Vagina (tissue), 2 donors: ENCODE data around the gene PTPRD. TPM values are rescaled to one million over a fixed set of nuclear protein-coding genes. Genes with fewer than 3 reads are reported as not detected.
"Not testable (repeated sequence)": the region's sequence is repeated elsewhere in the genome, so short reads cannot be mapped to it uniquely, and the experiment has no call there.

Experiments used
- DNase-seq, 2 donors: peaks; one replicate each; pipeline ENCODE4 v3.0.0-alpha.2; 2017; ENCODE audit errors: extremely low spot score in 2 of 2
- H3K27ac ChIP-seq: fragments of 200-600 bp; sonication (generic); one replicate; pipeline ENCODE4 v1.5.1; 2019
- H3K27me3 ChIP-seq: fragments of 200-600 bp; sonication (generic); one replicate; pipeline ENCODE4 v1.5.1; 2019
- H3K36me3 ChIP-seq, 2 donors: fragments of 200-600 bp; sonication (generic); one replicate each; pipeline ENCODE4 v1.5.1; 2017 to 2019
- H3K4me1 ChIP-seq: fragments of 200-600 bp; sonication (generic); one replicate; pipeline ENCODE4 v1.5.1; 2019
- H3K4me3 ChIP-seq, 2 donors: fragments of 200-600 bp; sonication (generic); 1 replicate in 1 of 2; 2 replicates in 1 of 2; pipeline ENCODE4 v1.5.1; 2016 to 2019
- H3K9me3 ChIP-seq: fragments of 200-600 bp; sonication (generic); one replicate; pipeline ENCODE4 v1.5.1; 2019
- POLR2A ChIP-seq, 2 donors: fragments of 450-650 bp; IDR thresholded peaks; one replicate each; pipeline ENCODE4 v1.6.1; 2017; ENCODE audit warnings: antibody characterized with exemption in 2 of 2, mild to moderate bottlenecking in 2 of 2, moderate library complexity in 2 of 2
- POLR2AphosphoS5 ChIP-seq, 2 donors: sonication (generic); formaldehyde crosslinking; IDR thresholded peaks; one replicate each; pipeline ENCODE4 v1.9.0; 2017; ENCODE audit warnings: antibody characterized with exemption in 2 of 2, mild to moderate bottlenecking in 2 of 2, low read depth in 1 of 2; ENCODE audit not compliant: insufficient read depth in 1 of 2
- intact Hi-C: fragments of 100-400 bp; cut with DNase I; formaldehyde crosslinking; loops from one replicate; pipeline ENCODE4 v1.15.1; 2023
- total RNA-seq: library from RNA; depleted of rRNA; stranded (reverse); fragments of >200 nt; gene quantifications from one replicate; pipeline ENCODE4 v1.2.3, GENCODE V29; 2016
- TF ChIP-seq, protein P1 (sequence below), 3 experiments: fragments of 450-650 bp in 2 of 3; fragments of 200-600 bp in 1 of 3; sonication (generic) in 1 of 3; IDR thresholded peaks; one replicate each; pipeline ENCODE4 v1.5.1; 2017 to 2019; ENCODE audit warnings: antibody characterized with exemption in 3 of 3, mild to moderate bottlenecking in 2 of 3, moderate library complexity in 2 of 3

Gene PTPRD
- total RNA-seq, 1 donor from 2014 or later = 10.3 TPM

- Histone ChIP-seq H3K27ac (no peak overlapping the region), H3K4me1 (no peaks in the 10 kb centered on the region), H3K36me3 (no peaks in the 10 kb centered on the region), H3K27me3 (no peaks in the 10 kb centered on the region), H3K9me3 (no peaks in the 10 kb centered on the region), H3K4me3 (no peak overlapping the region)
- TF ChIP-seq POLR2AphosphoS5 (IDR thresholded peaks at IDR 0.05; ENCODE audit: insufficient read depth in 1 of 2, low read depth in 1 of 2) (no peak), POLR2A (IDR thresholded peaks at IDR 0.05) (no peak)
- TF ChIP-seq, protein P1, sequence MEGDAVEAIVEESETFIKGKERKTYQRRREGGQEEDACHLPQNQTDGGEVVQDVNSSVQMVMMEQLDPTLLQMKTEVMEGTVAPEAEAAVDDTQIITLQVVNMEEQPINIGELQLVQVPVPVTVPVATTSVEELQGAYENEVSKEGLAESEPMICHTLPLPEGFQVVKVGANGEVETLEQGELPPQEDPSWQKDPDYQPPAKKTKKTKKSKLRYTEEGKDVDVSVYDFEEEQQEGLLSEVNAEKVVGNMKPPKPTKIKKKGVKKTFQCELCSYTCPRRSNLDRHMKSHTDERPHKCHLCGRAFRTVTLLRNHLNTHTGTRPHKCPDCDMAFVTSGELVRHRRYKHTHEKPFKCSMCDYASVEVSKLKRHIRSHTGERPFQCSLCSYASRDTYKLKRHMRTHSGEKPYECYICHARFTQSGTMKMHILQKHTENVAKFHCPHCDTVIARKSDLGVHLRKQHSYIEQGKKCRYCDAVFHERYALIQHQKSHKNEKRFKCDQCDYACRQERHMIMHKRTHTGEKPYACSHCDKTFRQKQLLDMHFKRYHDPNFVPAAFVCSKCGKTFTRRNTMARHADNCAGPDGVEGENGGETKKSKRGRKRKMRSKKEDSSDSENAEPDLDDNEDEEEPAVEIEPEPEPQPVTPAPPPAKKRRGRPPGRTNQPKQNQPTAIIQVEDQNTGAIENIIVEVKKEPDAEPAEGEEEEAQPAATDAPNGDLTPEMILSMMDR (IDR thresholded peaks at IDR 0.05) = no peak
- intact Hi-C loops = no loop called here
- no peak for DNase-seq
Observed at GRCh38 chr9:8940650-8941049, 1672.2 kb downstream of the PTPRD start.

DNA sequence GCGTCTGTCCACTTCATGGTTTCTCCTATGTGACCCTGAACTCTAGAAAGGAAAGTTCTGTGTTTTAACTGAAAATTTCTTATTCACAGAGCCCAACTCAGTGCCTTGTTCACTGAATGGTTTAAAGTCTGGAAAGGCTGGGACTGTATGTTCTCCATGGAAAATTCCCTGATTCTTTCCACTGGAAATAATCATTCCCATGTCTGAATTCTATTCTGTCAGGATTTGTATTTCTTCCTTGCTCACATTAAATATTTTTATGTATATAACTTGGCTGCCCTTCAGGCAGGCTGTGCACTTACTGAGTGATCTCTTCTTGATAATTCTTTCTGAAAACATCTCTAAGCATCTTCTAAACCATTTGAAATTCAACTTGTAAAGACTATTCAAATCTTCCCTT lies 1686.3 kb downstream of the PTPRD start:
- intact Hi-C loops = no loop called here
- DNase-seq = no peak
- Histone ChIP-seq H3K27ac (no peak overlapping the region), H3K4me1 (no peaks in the 10 kb centered on the region), H3K4me3 (no peak overlapping the region), H3K36me3 (no peaks in the 10 kb centered on the region), H3K27me3 (no peaks in the 10 kb centered on the region), H3K9me3 (no peaks in the 10 kb centered on the region)
- TF ChIP-seq POLR2AphosphoS5 (IDR thresholded peaks at IDR 0.05; ENCODE audit: insufficient read depth in 1 of 2, low read depth in 1 of 2) (no peak), POLR2A (IDR thresholded peaks at IDR 0.05) (no peak)
- TF ChIP-seq, protein P1 (IDR thresholded peaks at IDR 0.05) = no peak

GRCh38 chr9:8924562-8924961 lies 1688.2 kb downstream of the PTPRD start:
- H3K36me3 ChIP-seq = no peaks in the 10 kb centered on the region
- H3K27ac ChIP-seq = no peak overlapping the region
- TF ChIP-seq POLR2A (IDR thresholded peaks at IDR 0.05) (no peak), POLR2AphosphoS5 (IDR thresholded peaks at IDR 0.05; ENCODE audit: insufficient read depth in 1 of 2, low read depth in 1 of 2) (no peak)
- TF ChIP-seq, protein P1 (IDR thresholded peaks at IDR 0.05) = no peak
- H3K4me3 ChIP-seq = no peak overlapping the region
- H3K9me3 ChIP-seq = no peaks in the 10 kb centered on the region
- no peaks in the 10 kb centered on the region for H3K27me3 ChIP-seq
- no peak for DNase-seq
- H3K4me1 ChIP-seq = no peaks in the 10 kb centered on the region
- intact Hi-C loops = no loop called here

DNA sequence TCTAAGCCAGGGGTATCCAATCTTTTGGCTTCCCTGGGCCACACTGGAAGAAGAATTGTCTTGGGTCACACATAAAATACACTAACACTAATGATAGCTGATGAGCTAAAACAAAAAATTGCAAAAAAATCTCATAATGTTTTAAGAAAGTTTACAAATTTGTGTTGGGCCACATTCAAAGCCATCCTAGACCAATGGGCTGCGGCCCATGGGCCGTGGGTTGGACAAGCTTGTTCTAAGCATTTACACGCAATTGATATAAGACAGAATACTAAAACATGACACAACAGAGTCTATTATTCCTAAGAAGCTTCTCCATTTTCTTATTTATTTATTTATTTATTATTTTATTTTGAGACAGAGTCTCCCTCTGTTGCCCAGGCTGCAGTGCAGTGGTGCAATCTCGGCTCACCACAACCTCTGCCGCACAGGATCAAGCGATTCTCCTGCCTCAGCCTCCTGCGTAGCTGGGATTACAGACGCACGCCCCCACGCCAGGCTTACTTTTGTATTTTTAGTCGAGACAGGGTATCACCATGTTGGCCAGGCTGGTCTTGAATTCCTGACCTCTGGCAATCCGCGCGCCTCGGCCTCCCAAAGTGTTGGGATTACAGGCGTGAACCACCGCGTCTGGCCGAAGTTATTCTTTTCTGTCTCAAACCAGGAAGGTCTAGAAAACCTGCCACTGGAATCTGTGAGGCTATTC lies 1692.2 kb downstream of the PTPRD start:
- intact Hi-C loops, DNase-seq, H3K4me1 ChIP-seq, H3K27ac ChIP-seq, H3K36me3 ChIP-seq, H3K9me3 ChIP-seq, H3K27me3 ChIP-seq, H3K4me3 ChIP-seq: not testable (repeated sequence)

- Histone ChIP-seq H3K27me3 (no peaks in the 10 kb centered on the region), H3K4me3 (no peak overlapping the region), H3K27ac (no peak overlapping the region), H3K9me3 (no peaks in the 10 kb centered on the region), H3K4me1 (no peaks in the 10 kb centered on the region), H3K36me3 (no peaks in the 10 kb centered on the region)
- DNase-seq = no peak
- TF ChIP-seq POLR2A (IDR thresholded peaks at IDR 0.05) (no peak), POLR2AphosphoS5 (IDR thresholded peaks at IDR 0.05; ENCODE audit: insufficient read depth in 1 of 2, low read depth in 1 of 2) (no peak)
- TF ChIP-seq, protein P1 (IDR thresholded peaks at IDR 0.05) = no peak
- intact Hi-C loops = no loop called here
Observed at GRCh38 chr9:8917956-8918739, 1694.7 kb downstream of the PTPRD start.
